Bronchus fibroblast of lung (primary cell): ENCODE data around the gene SLC16A5. TPM values are rescaled to one million over a fixed set of nuclear protein-coding genes. Genes with fewer than 3 reads are reported as not detected.

Experiments used
- total RNA-seq: library from RNA; depleted of rRNA; stranded (reverse); fragments of >200 nt; gene quantifications from 2 replicates; pipeline ENCODE4 v1.2.3, GENCODE V29; 2015

SLC16A5 gene, protein sequence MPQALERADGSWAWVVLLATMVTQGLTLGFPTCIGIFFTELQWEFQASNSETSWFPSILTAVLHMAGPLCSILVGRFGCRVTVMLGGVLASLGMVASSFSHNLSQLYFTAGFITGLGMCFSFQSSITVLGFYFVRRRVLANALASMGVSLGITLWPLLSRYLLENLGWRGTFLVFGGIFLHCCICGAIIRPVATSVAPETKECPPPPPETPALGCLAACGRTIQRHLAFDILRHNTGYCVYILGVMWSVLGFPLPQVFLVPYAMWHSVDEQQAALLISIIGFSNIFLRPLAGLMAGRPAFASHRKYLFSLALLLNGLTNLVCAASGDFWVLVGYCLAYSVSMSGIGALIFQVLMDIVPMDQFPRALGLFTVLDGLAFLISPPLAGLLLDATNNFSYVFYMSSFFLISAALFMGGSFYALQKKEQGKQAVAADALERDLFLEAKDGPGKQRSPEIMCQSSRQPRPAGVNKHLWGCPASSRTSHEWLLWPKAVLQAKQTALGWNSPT
- 8.2 and 9.2 TPM in 2 replicates for total RNA-seq

GRCh38 chr17:75087558-75088453 lies at the start of gene SLC16A5:
TSS of gene SLC16A5 (plus strand) at chr17:75087954. CDS start at chr17:75093637, 5,683 bp downstream.

GRCh38 chr17:75046407-75047289 lies 41.1 kb upstream of the SLC16A5 start, which contains the start of the genes ATP5PD and KCTD2:
TSS of gene ATP5PD (minus strand) at chr17:75046969. CDS start at chr17:75042650, 4,319 bp downstream.
TSS of gene KCTD2 (plus strand) at chr17:75047225. CDS start at chr17:75047251, 26 bp downstream.

DNA sequence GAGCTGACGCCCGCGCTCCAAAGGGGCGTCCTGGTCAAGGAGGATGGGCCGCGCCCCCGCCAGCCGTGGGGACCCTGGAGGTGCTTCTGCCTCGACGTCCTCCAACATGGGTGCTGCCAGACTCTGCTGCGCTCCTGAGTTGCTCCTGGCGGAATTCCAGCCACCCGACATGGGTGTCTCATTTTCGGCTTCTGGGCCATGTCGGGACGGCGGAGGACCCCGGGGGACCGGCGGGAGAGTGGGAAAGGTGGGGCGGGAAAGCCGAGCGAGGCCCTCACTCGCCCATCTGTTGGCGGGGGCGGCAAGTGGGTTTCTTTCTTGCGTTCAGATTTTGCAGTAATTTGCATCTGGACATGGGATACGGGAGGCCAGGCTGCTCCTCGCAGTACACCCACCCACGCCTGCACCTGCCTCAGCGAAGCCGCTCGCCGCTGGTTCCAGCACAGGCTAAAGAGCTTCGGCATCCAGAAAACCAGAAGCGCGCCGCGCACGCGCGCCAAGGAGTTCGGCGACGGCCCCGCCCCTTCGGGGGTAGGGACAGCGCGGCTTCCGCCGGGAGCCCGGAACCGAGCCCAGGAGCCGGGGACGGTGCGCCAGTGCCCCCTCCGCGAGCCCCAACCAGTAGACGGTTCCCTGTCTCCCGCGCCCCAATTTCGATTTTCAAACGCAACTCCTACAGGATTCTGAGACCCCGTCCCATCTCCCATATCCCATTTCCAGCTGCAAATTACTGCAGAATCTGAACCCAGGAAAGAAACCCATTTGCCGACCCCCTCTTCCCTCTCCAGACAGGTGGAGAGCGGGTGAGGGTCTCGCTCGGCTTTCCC lies 21.9 kb downstream of the SLC16A5 start, which contains the start of gene ARMC7:
TSS of gene ARMC7 (plus strand) at position 563 of the 827 bp plus-strand sequence. CDS start 320 bp downstream, outside the sequence.

DNA sequence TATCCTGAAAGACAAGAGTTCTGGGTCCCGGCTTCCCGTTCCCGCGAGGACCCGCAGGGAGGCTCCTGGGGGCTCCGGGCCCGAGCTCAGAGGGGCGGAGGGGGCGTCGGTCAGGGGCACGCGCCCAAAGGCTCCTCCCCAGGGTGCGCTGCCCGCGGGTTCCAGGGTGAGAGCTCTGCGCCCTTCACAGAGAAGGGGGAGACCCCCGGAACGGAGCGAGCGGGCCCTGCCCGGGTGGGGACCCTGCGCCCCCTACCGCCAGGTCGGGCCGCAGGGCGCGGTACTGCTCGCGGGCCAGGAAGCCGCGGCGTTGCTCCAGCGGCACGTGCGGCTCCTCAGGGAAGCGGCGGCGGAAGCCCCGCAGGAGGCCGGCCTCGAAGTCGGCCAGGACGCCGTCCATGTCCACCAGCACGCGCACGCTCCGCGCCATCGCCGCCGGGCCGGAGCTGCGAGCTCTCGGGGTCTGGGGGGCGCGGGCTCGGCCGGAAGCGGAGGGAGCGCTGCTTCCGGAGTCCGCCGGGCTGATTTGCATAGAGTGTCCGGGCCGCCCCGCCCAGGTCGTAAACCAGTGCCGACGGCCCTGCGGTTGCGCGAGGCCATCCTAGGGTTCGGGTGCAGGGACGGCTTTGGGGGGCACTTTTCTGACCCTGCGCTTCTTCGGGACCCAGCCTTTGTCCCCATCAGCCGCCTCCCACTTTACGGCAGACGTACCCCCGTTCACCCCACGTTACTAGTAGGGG lies 43.7 kb downstream of the SLC16A5 start, which contains the start of gene NT5C:
TSS of gene NT5C (minus strand) at position 465 of the 740 bp plus-strand sequence. CDS start at position 430, 35 bp downstream.

DNA sequence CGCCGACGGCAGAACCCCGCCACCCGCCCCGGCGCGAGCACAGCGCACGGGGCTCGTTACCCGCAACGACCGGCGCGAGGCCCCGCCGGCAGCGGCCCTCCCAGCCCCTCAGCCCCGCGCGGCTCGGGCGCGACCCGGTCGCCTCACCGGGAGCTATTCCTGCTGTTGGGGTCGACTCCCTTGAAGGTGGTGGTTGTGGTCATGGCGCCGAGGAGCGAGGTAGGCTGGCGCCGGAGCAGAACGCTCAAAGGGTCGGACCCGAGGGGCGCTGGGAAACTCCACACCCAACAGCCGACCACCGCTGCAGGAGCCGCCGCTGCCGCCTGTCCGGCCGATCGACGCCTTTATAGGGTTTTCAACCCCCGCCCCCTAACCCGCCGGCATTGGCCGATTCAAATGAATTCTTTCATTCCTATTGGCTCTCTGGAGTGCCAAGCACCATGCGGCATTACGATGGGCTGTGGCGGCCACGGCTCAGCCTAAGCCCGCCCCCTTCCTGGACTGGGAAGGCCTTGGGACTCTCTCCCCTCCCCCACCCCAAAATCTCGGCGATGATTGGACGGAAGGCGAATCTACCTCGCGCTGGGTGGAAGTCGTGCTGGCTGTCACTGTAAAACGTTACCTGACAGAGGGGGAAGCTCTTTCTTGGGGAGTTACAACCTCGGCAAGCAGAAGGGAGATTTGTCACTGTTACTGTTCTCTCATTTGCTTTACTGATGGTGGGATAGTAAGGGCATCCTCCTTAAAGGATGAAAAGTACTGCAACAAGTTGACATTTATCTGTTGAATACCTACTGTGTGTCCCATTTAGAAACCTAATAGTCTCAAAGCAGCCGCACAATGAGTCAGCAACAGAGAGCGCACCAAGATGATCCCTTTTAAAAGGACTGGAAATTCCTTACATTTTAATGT lies 66.7 kb downstream of the SLC16A5 start, which contains the start of gene JPT1:
TSS of gene JPT1 (minus strand) at position 318 of the 912 bp plus-strand sequence. CDS start at position 203, 115 bp downstream.

Other genes starting within 250 kb of the SLC16A5 start
- gene GRIN2C, start 228.1 kb upstream of the SLC16A5 start, total RNA-seq = not detected in 2 replicates
- 31.1 and 32.1 TPM in 2 replicates for gene FDXR, start 215.0 kb upstream of the SLC16A5 start, total RNA-seq
- not detected in 2 replicates for gene FADS6, start 194.3 kb upstream of the SLC16A5 start, total RNA-seq
- not detected in 2 replicates for gene USH1G, start 164.7 kb upstream of the SLC16A5 start, total RNA-seq
- gene OTOP2, start 163.7 kb upstream of the SLC16A5 start, total RNA-seq = not detected in 2 replicates
- not detected in 2 replicates for gene OTOP3, start 152.1 kb upstream of the SLC16A5 start, total RNA-seq
- gene HID1, start 115.2 kb upstream of the SLC16A5 start, total RNA-seq = 0.45 and 0.67 TPM in 2 replicates
- gene CDR2L, start 100.3 kb upstream of the SLC16A5 start, total RNA-seq = 15.8 and 21.5 TPM in 2 replicates
- gene MRPL58, start 75.3 kb upstream of the SLC16A5 start, total RNA-seq = 95.0 and 112 TPM in 2 replicates
- 327 and 334 TPM in 2 replicates for gene ATP5PD, start 41.0 kb upstream of the SLC16A5 start, total RNA-seq
- 13.7 and 15.3 TPM in 2 replicates for gene KCTD2, start 40.7 kb upstream of the SLC16A5 start, total RNA-seq
- gene ARMC7, start 22.0 kb downstream of the SLC16A5 start, total RNA-seq = 3.9 and 4.5 TPM in 2 replicates
- gene NT5C, start 43.8 kb downstream of the SLC16A5 start, total RNA-seq = 139 and 146 TPM in 2 replicates
- 501 and 529 TPM in 2 replicates for gene JPT1, start 66.6 kb downstream of the SLC16A5 start, total RNA-seq
- gene SUMO2, start 95.0 kb downstream of the SLC16A5 start, total RNA-seq = 102 and 108 TPM in 2 replicates
- gene NUP85, start 117.7 kb downstream of the SLC16A5 start, total RNA-seq = 44.4 and 47.2 TPM in 2 replicates
- 13.8 and 16.3 TPM in 2 replicates for gene GGA3, start 173.7 kb downstream of the SLC16A5 start, total RNA-seq
- 41.4 and 46.2 TPM in 2 replicates for gene MRPS7, start 173.9 kb downstream of the SLC16A5 start, total RNA-seq
- 10.4 and 10.6 TPM in 2 replicates for gene MIF4GD, start 183.3 kb downstream of the SLC16A5 start, total RNA-seq
- 7.6 TPM in 2 replicates for gene SLC25A19, start 201.5 kb downstream of the SLC16A5 start, total RNA-seq